ENCODE data around the gene ZFP64. TPM values are rescaled to one million over a fixed set of nuclear protein-coding genes. Genes with fewer than 3 reads are reported as not detected.

ZFP64 gene
- total RNA-seq, 1 experiment from 2014 or later, result 33.5 TPM

- intact Hi-C loops (cut with micrococcal nuclease; ENCODE audit: unreplicated experiment), result no loop called here
- CTCF ChIA-PET, result no interaction called here
- H3K27ac ChIP-seq (ENCODE audit: low read depth, low read length, poor library complexity, severe bottlenecking), result no peak overlapping the region
- no peaks in the 10 kb centered on the region for H3K4me1 ChIP-seq (ENCODE audit: insufficient read depth, low read length, poor library complexity, severe bottlenecking)
- TF ChIP-seq CTCF (conservative IDR thresholded peaks at IDR 0.05; ENCODE audit: low read depth, low read length), result no peak
- no peak for TF ChIP-seq EZH2 (IDR thresholded peaks at IDR 0.05; ENCODE audit: borderline replicate concordance, low read depth, low read length, poor library complexity, severe bottlenecking)
- POLR2A ChIA-PET (ENCODE audit: low non-redundant PET), result no interaction called here
- H3K9me3 ChIP-seq (ENCODE audit: low read depth, low read length, poor library complexity, severe bottlenecking), result peaks cover 24% of the 10 kb centered on the region
- H3K27me3 ChIP-seq (replicated peaks; ENCODE audit: insufficient read depth, low read depth, low read length, poor library complexity), result no peaks in the 10 kb centered on the region
- H3K36me3 ChIP-seq (ENCODE audit: insufficient read depth, low read length, poor library complexity, severe bottlenecking), result no peaks in the 10 kb centered on the region
- no peak for DNase-seq (ENCODE audit: low spot score)
- no peak overlapping the region for H3K4me3 ChIP-seq (ENCODE audit: low read depth, low read length, poor library complexity, severe bottlenecking)
- BruUV-seq (replicated peaks), result no TSS peak
These were observed 26.3 kb upstream of the ZFP64 start for GRCh38 chr20:52217689-52218395.

- no peaks in the 10 kb centered on the region for H3K4me1 ChIP-seq (ENCODE audit: insufficient read depth, low read length, poor library complexity, severe bottlenecking)
- peaks cover 5% of the 10 kb centered on the region for H3K9me3 ChIP-seq (ENCODE audit: low read depth, low read length, poor library complexity, severe bottlenecking)
- TF ChIP-seq CTCF (conservative IDR thresholded peaks at IDR 0.05; ENCODE audit: low read depth, low read length) (no peak), EZH2 (IDR thresholded peaks at IDR 0.05; ENCODE audit: borderline replicate concordance, low read depth, low read length, poor library complexity, severe bottlenecking) (no peak)
- no peaks in the 10 kb centered on the region for H3K36me3 ChIP-seq (ENCODE audit: insufficient read depth, low read length, poor library complexity, severe bottlenecking)
- H3K4me3 ChIP-seq (ENCODE audit: low read depth, low read length, poor library complexity, severe bottlenecking), result no peak overlapping the region
- ChIA-PET POLR2A (ENCODE audit: low non-redundant PET) (no interaction called here), CTCF (no interaction called here)
- intact Hi-C loops (cut with micrococcal nuclease; ENCODE audit: unreplicated experiment), result no loop called here
- no peak overlapping the region for H3K27ac ChIP-seq (ENCODE audit: low read depth, low read length, poor library complexity, severe bottlenecking)
- no TSS peak for BruUV-seq (replicated peaks)
- no peak for DNase-seq (ENCODE audit: low spot score)
- no peaks in the 10 kb centered on the region for H3K27me3 ChIP-seq (replicated peaks; ENCODE audit: insufficient read depth, low read depth, low read length, poor library complexity)
These were observed 22.4 kb upstream of the ZFP64 start for GRCh38 chr20:52213995-52214394.

GRCh38 chr20:52212943-52213342 is 21.4 kb upstream of the ZFP64 start:
- H3K4me1 ChIP-seq (ENCODE audit: insufficient read depth, low read length, poor library complexity, severe bottlenecking), result no peaks in the 10 kb centered on the region
- no peak overlapping the region for H3K27ac ChIP-seq (ENCODE audit: low read depth, low read length, poor library complexity, severe bottlenecking)
- TF ChIP-seq EZH2 (IDR thresholded peaks at IDR 0.05; ENCODE audit: borderline replicate concordance, low read depth, low read length, poor library complexity, severe bottlenecking), result no peak
- TF ChIP-seq CTCF (conservative IDR thresholded peaks at IDR 0.05; ENCODE audit: low read depth, low read length), result no peak
- H3K36me3 ChIP-seq (ENCODE audit: insufficient read depth, low read length, poor library complexity, severe bottlenecking), result no peaks in the 10 kb centered on the region
- no peak for DNase-seq (ENCODE audit: low spot score)
- no peak overlapping the region for H3K4me3 ChIP-seq (ENCODE audit: low read depth, low read length, poor library complexity, severe bottlenecking)
- intact Hi-C loops (cut with micrococcal nuclease; ENCODE audit: unreplicated experiment), result no loop called here
- ChIA-PET CTCF (no interaction called here), POLR2A (ENCODE audit: low non-redundant PET) (no interaction called here)
- peaks cover 5% of the 10 kb centered on the region for H3K9me3 ChIP-seq (ENCODE audit: low read depth, low read length, poor library complexity, severe bottlenecking)
- no TSS peak for BruUV-seq (replicated peaks)
- no peaks in the 10 kb centered on the region for H3K27me3 ChIP-seq (replicated peaks; ENCODE audit: insufficient read depth, low read depth, low read length, poor library complexity)
